HG03575 (cell line): ENCODE data around the gene NOL4L.

Source experiments
- ATAC-seq: cut with Tn5 transposase; IDR thresholded peaks from one replicate; pipeline ENCODE4 v1.9.1; 2021; ENCODE audit not compliant: unreplicated experiment, insufficient number of reproducible peaks, low FRiP score; ENCODE audit errors: extremely low read depth

The NOL4L gene

GRCh38 chr20:32448306-32449056, 136.7 kb downstream of the NOL4L start:
- no peak for ATAC-seq

- no peak for ATAC-seq
These were observed 137.8 kb downstream of the NOL4L start for GRCh38 chr20:32447136-32448027.

- ATAC-seq = no peak
These were observed 138.6 kb downstream of the NOL4L start for GRCh38 chr20:32446301-32447100.

DNA sequence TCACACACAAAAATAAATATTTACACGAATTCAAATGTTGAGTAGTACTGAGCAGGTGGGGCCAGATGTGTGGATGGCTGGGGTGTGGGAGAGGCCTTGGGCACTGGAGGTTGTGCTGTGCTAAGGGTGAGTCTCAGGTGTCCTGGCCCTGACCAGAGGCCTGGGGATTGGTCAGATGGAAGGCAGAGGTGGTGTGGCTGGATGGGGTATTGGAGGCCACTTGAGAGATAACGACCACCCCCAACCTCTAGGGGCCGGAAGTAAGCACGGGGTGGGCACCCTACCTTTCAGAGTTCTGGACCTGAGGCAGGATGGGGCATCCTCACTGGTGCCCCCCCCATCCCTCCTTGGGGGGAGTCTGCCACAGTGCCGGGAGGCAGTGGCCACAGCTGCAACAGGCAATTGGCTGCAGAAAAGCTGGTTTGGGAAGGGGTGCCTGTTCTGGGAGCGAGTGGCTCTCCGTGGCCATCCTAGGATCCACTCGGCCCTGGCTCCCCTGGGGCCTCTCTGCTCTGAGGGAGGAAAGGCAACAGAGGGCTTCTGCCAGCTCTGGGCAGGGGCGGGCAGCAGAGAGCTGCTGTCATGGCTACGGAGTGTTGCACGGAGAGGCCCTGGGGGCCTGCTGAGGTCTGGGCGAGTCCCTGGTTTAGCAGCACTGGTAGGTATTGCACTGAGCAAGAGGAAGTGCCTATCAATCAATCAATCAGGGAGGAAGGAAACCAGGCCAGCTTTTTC, 139.4 kb downstream of the NOL4L start:
- no peak for ATAC-seq

DNA sequence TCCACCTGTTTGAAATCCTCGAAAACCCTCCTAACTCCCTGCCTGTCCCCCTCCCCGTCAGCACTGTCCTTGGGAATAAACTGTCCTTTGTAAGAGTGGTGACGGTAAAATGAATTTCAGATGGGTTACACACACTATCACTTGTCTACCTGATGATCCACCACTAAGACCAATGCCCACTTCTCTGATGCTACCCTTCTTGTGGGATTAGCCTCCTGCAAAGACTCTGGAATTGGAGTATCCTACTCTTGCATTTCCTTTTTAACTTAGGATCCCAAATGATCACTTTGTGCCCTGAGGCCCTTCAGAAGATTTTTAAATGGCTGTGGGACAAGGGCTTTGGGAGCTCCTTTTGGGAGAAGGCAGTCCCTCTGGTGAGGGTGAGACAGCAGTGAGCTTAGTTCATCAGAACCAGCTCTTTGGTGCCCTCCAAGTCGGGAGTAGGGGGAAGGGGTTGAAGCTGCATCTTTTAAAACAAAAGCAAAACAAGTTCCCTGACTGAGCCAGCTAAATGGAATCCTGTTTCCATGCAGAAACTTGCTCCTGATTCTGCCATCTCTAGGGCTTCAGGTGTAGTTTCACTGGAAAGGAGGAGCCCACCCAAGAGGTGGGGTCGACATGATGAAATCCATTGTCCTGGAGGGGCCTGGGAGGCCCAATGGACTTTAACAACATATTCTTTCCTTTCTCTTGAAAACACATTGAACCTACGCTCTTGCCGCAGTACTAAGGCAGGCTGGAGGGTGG, 140.5 kb downstream of the NOL4L start:
- ATAC-seq = no peak

GRCh38 chr20:32443386-32443974, 141.7 kb downstream of the NOL4L start:
- no peak for ATAC-seq

- no peak for ATAC-seq
These were observed 142.3 kb downstream of the NOL4L start for GRCh38 chr20:32442630-32443373.

DNA sequence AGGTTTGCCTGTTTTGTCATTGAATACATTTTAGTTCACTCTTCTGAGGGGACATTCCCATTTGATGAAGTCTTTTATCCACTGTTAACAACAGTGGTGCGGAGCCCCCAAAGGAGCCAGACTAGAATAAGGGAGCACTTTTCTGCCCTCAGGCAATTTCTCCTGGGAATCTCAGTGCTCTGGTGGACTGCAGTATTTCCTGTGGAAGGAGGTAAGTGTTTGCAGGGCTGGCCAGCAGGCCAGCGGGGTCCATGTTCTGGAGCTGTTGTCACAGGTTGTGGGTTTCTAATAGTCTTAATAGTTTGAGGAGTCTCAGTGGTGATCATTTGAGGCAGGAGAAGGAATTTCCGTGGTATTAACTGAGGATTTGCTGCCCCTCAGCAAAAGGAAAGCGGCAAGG, 143.5 kb downstream of the NOL4L start:
- no peak for ATAC-seq

DNA sequence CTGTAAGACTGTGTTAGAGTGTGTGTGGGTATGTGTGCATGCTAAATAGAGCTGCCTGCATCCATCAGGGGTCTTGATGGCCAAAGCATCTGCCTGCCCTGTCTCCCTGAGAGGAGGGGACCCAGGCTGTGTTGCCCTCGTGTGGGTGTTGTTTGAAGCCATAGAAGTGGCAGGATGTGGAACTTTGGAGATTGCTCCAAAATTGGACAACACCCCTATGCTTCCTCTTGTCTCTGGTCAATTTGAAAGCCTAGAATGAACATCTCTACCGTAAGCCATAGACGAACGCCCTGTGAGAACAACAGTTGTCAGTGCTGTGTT, 144.4 kb downstream of the NOL4L start:
- no peak for ATAC-seq

GRCh38 chr20:32440069-32440757, 144.9 kb downstream of the NOL4L start:
- ATAC-seq = no peak

DNA sequence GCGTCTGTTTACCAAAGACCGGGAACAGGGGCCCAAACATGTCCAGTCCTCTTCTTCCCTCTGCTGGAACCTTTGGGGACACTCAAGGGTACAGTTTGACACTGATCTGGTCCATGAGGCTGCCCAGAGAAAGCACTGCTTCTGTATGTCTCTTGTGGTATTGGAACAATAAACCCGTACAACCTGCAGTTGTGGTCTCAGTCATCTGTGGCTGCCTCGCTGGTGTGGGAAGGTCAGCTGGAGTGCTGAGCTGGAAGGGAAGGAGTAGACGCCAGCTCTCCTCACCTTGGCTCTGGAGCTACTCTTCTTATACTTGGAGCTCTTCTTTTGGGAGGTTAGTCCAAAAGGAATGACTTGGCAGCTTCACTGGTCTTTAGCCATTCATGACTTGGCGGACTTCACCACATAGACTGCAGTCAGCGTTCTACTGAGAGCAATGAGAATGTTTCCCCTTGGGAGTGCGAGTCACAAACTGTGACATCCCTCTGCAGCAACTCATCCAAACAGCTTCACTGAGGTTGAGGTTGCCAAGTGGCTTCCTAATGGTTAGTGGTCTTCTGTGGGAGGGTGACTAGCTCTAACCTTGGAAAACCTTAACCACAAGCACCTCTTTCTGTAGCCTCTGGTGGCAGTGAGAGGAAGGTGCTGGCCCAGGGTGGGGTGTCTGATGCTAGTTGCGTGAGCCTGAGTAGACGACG, 145.9 kb downstream of the NOL4L start:
- ATAC-seq = no peak

DNA sequence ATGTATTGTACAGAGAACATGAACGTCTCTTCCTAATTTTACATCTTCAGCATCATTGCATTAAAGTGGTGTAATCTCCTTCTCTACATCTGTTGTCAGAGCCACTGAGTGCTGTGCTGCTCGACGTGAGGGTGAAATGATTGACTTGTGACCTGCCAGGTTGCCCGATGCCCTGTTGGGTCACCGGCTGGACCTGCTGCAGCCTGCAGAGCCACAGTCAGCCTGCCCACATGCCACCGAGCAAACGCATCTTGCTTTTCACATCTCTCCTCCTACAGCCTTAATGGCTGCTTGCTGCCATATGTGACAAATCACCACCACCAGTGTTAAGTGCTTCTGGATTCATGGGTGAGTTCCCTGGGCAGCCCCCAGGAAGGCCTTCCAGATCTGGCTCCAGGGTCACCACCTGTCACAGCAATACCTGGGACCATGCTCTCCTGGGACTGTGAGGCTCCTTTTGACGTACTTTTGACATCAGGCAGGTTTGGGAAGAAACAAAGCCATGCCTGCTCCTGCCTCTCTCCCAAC, 146.7 kb downstream of the NOL4L start:
- no peak for ATAC-seq

DNA sequence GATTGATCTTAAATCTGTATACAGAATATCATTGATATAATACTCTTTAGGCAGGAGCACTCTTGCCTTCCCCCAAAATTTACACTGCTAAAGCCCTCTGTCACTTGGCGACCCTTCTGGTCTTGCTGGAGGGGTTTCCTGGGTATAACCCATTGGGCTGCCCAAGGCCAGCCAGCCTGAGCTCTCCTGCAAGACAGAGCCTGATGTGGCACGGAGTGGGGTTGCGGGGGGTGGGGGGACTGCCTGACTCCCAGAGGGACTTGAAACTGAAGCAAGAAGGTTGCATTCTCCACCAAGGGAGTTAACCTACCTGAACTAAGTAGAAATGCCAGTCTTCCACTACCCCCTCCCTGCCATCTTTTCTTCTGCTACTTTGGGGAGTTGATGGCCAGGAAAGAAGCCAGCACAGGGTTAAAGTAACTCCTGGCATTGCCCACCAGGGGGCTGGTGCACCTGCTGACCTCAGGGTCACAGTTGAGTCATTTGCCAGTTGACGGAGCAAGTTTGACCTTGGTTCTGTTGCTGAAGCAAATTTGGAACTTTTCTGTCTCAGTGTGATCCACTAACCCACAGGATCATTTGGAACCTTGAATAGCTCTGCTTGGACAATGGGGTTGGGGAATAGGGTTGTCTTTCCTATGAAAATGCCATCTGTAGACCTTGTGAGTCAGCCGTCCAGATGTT, 147.6 kb downstream of the NOL4L start:
- no peak for ATAC-seq

DNA sequence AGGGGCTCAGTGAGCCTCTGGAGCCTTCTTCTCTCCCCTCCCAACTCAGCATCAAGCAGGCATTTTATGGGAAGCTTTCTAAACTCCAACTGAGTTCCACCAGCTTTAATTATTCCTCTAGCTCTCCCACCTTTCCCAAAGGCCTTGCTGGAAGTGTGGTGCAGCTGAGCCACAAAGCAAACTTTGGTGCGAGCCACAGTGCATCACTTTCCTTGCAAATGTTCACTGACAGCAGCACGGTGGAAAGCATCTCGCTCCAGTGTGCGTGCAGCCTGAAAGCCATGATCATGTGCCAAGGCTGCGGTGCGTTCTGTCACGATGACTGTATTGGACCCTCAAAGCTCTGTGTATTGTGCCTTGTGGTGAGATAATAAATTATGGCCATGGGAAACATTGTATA, 148.2 kb downstream of the NOL4L start:
- ATAC-seq = no peak

- no peak for ATAC-seq
These were observed 148.8 kb downstream of the NOL4L start for GRCh38 chr20:32436142-32436861.
